Testis (tissue), 3 donors: ENCODE measurements around the gene MTX3. TPM values are rescaled to one million over a fixed set of nuclear protein-coding genes. Genes with fewer than 3 reads are reported as not detected.

Source experiments
- DNase-seq: peaks from one replicate; pipeline ENCODE4 v3.0.0-alpha.2; 2019
- H3K27ac ChIP-seq, 2 donors: fragments of 200-600 bp; sonication (generic); one replicate each; pipeline ENCODE4 v1.5.1; 2019
- H3K27me3 ChIP-seq: fragments of 200-600 bp; sonication (generic); one replicate; pipeline ENCODE4 v1.5.1; 2019
- H3K36me3 ChIP-seq: fragments of 200-600 bp; sonication (generic); one replicate; pipeline ENCODE4 v1.5.1; 2017; ENCODE audit warnings: low read depth; ENCODE audit errors: missing control alignments
- H3K4me1 ChIP-seq: fragments of 200-600 bp; sonication (generic); one replicate; pipeline ENCODE4 v1.5.1; 2019
- H3K4me3 ChIP-seq, 2 donors: fragments of 200-600 bp; sonication (generic); one replicate each; pipeline ENCODE4 v1.5.1; 2017 to 2019
- H3K9me3 ChIP-seq: fragments of 200-600 bp; sonication (generic); one replicate; pipeline ENCODE4 v1.5.1; 2017
- POLR2A ChIP-seq: fragments of 450-650 bp; IDR thresholded peaks from one replicate; pipeline ENCODE4 v1.6.1; 2017; ENCODE audit warnings: antibody characterized with exemption, mild to moderate bottlenecking, moderate library complexity
- WGBS, 2 donors: methylation state at CpG; one replicate each; pipeline ENCODE4 v1.1.5; 2018; 5-methylcytosine and 5-hydroxymethylcytosine counted together
- intact Hi-C: fragments of 100-400 bp; cut with DNase I; formaldehyde crosslinking; loops from one replicate; pipeline ENCODE4 v1.15.1; 2023; ENCODE audit warnings: low total_unique reads
- polyA plus RNA-seq: library from polyadenylated mRNA; stranded (reverse); fragments of 350-450 nt; fragmentation: Illumina TruSeq; extraction: RNeasy Lipid Tissue Mini Kit (QIAGEN cat#74804); gene quantifications from one replicate; pipeline ENCODE4 v1.2.3, GENCODE V29; 2014; ENCODE audit warnings: low read depth, low replicate concordance; ENCODE audit not compliant: insufficient read depth
- total RNA-seq, 2 donors: library from RNA; depleted of rRNA; stranded (reverse); fragments of >200 nt; gene quantifications; one replicate each; pipeline ENCODE4 v1.2.3, GENCODE V29; 2016
- TF ChIP-seq, protein P1 (sequence below), 3 experiments: fragments of 450-650 bp in 2 of 3; fragments of 200-600 bp in 1 of 3; sonication (generic) in 1 of 3; IDR thresholded peaks; one replicate each; pipeline ENCODE4 v1.5.1; 2016 to 2019; ENCODE audit warnings: antibody characterized with exemption in 3 of 3, mild to moderate bottlenecking in 2 of 3, moderate library complexity in 1 of 3

MTX3 gene
- total and polyA plus RNA-seq, 3 donors from 2014 or later: 8.7 to 19.4 (median 17.5) TPM

DNA sequence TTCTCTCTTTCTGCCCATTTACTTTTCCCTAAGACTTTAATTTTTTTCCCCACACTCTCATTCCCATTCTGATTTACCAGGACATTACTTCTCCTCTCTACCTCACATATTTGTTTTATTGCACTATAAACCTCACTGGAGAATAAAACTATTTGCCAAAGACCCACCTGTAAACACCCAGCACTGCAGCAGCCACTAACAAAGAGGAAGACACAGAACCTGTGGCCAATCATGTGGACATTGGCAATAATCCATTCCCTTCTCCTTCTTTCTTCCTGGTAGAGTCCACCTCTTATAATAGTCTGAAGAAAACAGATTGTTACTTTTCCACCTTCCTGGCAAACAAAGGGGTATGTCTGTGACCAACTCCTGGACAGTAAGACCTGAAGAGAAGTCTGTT lies 35.8 kb upstream of the MTX3 start:
- intact Hi-C loops: no loop called here
- H3K27ac ChIP-seq: no peak overlapping the region

DNA sequence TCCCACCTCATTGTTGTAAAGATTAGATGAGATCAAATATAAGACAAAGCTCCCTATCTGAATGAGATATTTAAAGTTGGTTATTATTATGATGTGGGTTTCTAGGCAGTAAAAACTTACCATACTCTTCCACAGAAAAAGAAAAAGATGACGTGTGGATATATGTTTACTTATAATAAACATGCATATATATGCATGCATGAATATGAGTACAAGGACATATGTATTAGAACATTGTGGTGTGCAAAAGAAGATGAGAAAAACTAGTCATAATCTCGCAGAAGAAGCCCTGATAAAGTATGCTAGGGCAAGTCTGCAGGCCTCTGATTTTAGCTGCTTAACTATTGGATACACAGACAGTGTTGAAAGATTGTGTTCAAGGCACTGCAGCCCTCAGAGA lies 34.0 kb upstream of the MTX3 start:
- H3K9me3 ChIP-seq: no peaks in the 10 kb centered on the region
- no peak for DNase-seq
- intact Hi-C loops: no loop called here
- H3K4me1 ChIP-seq: no peaks in the 10 kb centered on the region
- H3K4me3 ChIP-seq: no peak overlapping the region
- WGBS, 2 donors: 85 to 87% methylated on average over 2 of the region's 2 CpGs
- no peak for TF ChIP-seq POLR2A
- TF ChIP-seq, protein P1, sequence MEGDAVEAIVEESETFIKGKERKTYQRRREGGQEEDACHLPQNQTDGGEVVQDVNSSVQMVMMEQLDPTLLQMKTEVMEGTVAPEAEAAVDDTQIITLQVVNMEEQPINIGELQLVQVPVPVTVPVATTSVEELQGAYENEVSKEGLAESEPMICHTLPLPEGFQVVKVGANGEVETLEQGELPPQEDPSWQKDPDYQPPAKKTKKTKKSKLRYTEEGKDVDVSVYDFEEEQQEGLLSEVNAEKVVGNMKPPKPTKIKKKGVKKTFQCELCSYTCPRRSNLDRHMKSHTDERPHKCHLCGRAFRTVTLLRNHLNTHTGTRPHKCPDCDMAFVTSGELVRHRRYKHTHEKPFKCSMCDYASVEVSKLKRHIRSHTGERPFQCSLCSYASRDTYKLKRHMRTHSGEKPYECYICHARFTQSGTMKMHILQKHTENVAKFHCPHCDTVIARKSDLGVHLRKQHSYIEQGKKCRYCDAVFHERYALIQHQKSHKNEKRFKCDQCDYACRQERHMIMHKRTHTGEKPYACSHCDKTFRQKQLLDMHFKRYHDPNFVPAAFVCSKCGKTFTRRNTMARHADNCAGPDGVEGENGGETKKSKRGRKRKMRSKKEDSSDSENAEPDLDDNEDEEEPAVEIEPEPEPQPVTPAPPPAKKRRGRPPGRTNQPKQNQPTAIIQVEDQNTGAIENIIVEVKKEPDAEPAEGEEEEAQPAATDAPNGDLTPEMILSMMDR (IDR thresholded peaks at IDR 0.05): no peak
- no peaks in the 10 kb centered on the region for H3K27me3 ChIP-seq
- H3K36me3 ChIP-seq: no peaks in the 10 kb centered on the region
- H3K27ac ChIP-seq: no peak overlapping the region

More for the DNA sequence above, 35.8 kb upstream of the MTX3 start:
- Histone ChIP-seq H3K4me3 (no peak overlapping the region), H3K9me3 (no peaks in the 10 kb centered on the region), H3K4me1 (no peaks in the 10 kb centered on the region), H3K36me3 (no peaks in the 10 kb centered on the region), H3K27me3 (no peaks in the 10 kb centered on the region)
- DNase-seq: no peak
- TF ChIP-seq, protein P1 (IDR thresholded peaks at IDR 0.05): no peak
- TF ChIP-seq POLR2A: no peak

DNA sequence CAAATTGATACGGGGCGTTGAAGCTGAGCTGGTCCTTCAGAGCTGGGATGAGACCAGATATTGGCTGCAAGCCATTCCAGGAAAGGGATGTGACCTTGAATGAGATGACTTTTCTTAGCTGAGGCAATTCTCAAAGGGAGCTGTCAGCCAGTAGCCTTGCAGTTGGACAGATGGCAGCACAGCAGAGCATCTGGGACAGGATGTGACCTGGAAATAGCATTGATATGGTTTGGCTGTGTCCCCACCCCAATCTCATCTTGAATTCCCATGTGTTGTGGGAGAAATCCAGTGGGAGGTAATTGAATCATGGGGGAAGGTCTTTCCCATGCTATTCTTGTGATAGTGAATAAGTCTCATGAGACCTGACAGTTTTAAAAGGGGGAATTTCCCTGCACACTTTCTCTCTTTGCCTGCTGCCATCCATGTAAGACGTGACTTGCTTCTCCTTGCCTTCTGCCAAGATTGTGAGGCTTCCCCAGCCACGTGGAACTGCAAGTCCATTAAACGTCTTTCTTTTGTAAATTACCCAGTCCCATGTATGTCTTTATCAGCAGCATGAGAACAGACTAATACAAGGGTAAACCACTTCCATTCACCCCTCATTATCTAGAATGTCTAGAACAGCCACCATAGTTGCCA lies 19.8 kb upstream of the MTX3 start:
- no peak overlapping the region for H3K27ac ChIP-seq
- no peak overlapping the region for H3K4me3 ChIP-seq
- DNase-seq: no peak
- intact Hi-C loops: no loop called here
- WGBS, 2 donors: 44 to 47% methylated on average over 5 of the region's 5 CpGs
- no peaks in the 10 kb centered on the region for H3K9me3 ChIP-seq
- no peaks in the 10 kb centered on the region for H3K27me3 ChIP-seq
- H3K4me1 ChIP-seq: no peaks in the 10 kb centered on the region
- TF ChIP-seq, protein P1 (IDR thresholded peaks at IDR 0.05): no peak
- TF ChIP-seq POLR2A: no peak
- H3K36me3 ChIP-seq: no peaks in the 10 kb centered on the region

DNA sequence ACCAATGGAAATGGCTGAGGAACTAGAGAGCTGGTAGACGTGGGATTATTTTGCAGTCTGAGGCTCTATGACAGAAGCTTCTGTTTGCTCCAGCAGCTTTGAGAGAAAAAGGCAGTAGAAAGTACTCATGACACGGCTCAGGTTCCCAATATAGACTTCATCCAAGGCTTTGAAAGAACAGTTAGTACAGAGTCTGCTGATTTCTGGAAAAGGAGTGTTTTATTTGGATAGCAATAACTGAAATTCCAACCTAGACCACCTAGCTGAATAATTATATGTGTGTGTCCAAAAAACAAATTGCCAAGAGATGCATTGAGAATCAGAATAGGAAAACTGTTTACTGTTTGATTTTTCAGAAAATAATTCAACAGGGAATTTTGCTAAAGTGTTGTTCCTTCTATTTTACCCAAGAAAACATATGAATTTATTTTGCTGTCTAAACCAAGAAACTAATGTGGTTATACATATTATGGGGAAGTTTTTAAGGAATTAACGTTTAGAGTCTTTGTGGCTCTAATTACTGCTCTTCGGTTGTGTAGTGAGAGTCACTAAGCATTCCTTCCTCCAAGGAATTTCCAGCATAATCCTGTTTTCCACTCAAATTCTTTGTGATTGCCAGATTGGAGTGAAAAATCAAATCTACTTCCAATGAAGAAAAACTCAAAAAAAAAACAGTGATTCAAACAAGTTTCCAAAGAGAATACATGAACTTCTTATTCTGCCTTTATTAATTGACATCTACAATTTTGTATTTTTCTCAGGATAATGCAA lies 18.1 kb upstream of the MTX3 start:
- no peaks in the 10 kb centered on the region for H3K9me3 ChIP-seq
- DNase-seq: no peak
- no peaks in the 10 kb centered on the region for H3K4me1 ChIP-seq
- intact Hi-C loops: no loop called here
- TF ChIP-seq, protein P1 (IDR thresholded peaks at IDR 0.05): no peak
- H3K27ac ChIP-seq: no peak overlapping the region
- no peaks in the 10 kb centered on the region for H3K36me3 ChIP-seq
- no peak overlapping the region for H3K4me3 ChIP-seq
- 45 to 58% methylated on average over 4 of the region's 4 CpGs for WGBS, 2 donors
- no peaks in the 10 kb centered on the region for H3K27me3 ChIP-seq
